IPS DF 6.9 (cell line): ENCODE measurements around the gene KMT2C.

Experiments
- DNase-seq: peaks from one replicate; pipeline ENCODE4 v3.0.0-alpha.2; 2013; ENCODE audit warnings: low read depth, low spot score
- H3K27ac ChIP-seq: one replicate; pipeline ENCODE4 v1.5.1; 2013; ENCODE audit warnings: low read length, control low read depth
- H3K27me3 ChIP-seq: 2 replicates; pipeline ENCODE4 v1.6.1; 2013; ENCODE audit warnings: mild to moderate bottlenecking, low read length; ENCODE audit not compliant: control insufficient read depth, insufficient read depth
- H3K36me3 ChIP-seq: 2 replicates; pipeline ENCODE4 v1.6.1; 2013; ENCODE audit warnings: low read length; ENCODE audit not compliant: control insufficient read depth, insufficient read depth
- H3K4me1 ChIP-seq: 2 replicates; pipeline ENCODE4 v1.6.1; 2013; ENCODE audit warnings: low read length; ENCODE audit not compliant: control insufficient read depth, insufficient read depth
- H3K4me3 ChIP-seq: 2 replicates; pipeline ENCODE4 v1.5.1; 2013; ENCODE audit warnings: mild to moderate bottlenecking, low read length
- H3K9me3 ChIP-seq: 2 replicates; pipeline ENCODE4 v1.6.1; 2013; ENCODE audit warnings: low read length, inconsistent platforms; ENCODE audit not compliant: control insufficient read depth, insufficient read depth
- WGBS: extraction: QIAGEN DNeasy Blood & Tissue Kit; methylation state at CpG from one replicate; pipeline ENCODE4 v1.1.7; 2013; ENCODE audit warnings: mixed read lengths, missing lambda C conversion rate; ENCODE audit not compliant: insufficient read length, insufficient coverage; 5-methylcytosine and 5-hydroxymethylcytosine counted together

Gene KMT2C

GRCh38 chr7:152338561-152338960 lies 97.2 kb downstream of the KMT2C start:
- no peaks in the 10 kb centered on the region for H3K4me1 ChIP-seq
- no peaks in the 10 kb centered on the region for H3K27me3 ChIP-seq
- WGBS = no CpG with 5 or more reads among the region's 2 CpGs
- no peaks in the 10 kb centered on the region for H3K36me3 ChIP-seq
- no peak overlapping the region for H3K4me3 ChIP-seq
- H3K9me3 ChIP-seq = no peaks in the 10 kb centered on the region
- no peak overlapping the region for H3K27ac ChIP-seq
- DNase-seq = no peak

DNA sequence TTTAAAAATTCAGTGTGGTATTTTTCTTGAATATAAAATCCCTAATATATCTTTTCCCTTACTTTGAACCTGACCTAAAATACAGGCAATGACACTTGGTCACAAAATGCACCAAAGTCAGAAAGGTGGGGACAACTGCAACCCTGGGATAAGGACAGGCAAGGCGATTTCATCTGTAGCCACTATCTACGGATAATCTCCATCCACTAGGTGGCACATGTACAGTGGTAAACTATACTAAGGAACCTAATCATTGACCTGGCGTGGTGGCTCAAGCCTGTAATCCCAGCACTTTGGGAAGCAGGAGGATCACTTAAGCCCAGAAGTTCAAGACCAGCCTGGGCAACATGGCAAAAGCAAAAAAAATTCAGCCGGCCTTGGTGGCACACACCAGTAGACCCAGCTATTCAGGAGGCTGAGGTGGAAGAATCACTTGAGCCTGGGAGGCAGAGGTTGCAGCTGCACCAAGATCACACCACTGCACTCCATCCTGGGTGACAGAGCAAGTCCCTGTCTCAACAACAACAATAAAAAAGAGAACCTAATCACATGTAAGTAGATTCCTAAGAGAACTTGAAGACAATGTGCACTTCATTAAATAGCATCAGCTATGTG lies 98.9 kb downstream of the KMT2C start:
- Histone ChIP-seq H3K9me3 (no peaks in the 10 kb centered on the region), H3K27me3 (no peaks in the 10 kb centered on the region), H3K4me3 (no peak overlapping the region), H3K4me1 (no peaks in the 10 kb centered on the region), H3K27ac (no peak overlapping the region), H3K36me3 (no peaks in the 10 kb centered on the region)
- no CpG with 5 or more reads among the region's 4 CpGs for WGBS
- peak; percentile 11 for DNase-seq

DNA sequence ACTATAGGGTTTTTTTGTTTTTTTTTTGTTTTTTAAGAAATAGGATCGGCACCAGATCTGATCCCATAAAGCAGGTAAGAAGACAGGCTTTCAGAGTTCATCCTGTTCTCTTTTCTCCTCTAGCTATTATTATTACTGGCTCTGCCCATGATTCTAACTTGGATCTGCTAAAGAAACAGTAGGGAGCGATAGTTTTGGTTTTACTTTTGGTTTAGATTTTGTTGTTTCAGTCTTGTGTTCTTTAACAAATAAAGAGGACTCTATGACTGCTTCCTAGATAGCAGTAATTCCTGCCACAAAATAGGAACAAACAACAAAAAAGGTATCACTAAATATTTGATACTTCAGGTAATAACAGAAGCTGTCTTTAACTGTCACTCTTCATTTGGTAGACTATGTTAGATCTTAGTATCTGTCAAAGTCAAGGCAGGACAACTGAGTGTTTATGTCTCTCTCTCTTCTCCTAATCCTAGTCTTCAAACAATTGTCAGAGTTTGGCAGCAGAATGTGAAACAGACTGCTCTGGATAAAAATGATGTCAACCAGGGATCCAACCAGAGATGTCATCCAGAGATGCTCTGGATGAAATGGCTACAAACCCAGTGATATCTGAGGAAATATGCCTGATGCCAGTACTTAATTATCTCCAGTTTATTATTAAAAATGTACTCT lies 99.8 kb downstream of the KMT2C start:
- DNase-seq = no peak
- Histone ChIP-seq H3K4me3 (no peak overlapping the region), H3K27ac (no peak overlapping the region), H3K4me1 (no peaks in the 10 kb centered on the region), H3K27me3 (no peaks in the 10 kb centered on the region), H3K36me3 (no peaks in the 10 kb centered on the region), H3K9me3 (no peaks in the 10 kb centered on the region)
- WGBS = no CpG with 5 or more reads among the region's 2 CpGs

DNA sequence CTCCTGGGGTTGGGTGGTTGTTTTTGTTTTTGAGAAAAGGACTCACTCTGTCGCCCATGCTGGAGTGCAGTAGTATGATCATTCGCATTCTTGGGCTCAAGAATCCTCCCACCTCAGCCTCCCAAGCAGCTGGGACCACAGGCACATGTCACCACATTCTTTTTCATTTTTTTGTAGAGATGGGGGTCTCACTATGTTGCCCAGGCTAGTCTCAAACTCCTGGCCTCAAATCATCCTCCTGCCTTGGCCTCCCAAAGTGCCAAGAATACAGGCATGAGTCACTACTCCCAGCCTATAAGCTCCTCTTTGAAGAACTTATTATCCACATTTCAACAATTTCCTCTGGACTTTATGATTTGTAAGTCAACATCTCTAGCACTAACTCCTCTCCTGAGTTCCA lies 102.7 kb downstream of the KMT2C start:
- no peak for DNase-seq
- WGBS = no CpG with 5 or more reads among the region's 2 CpGs
- H3K27ac ChIP-seq = no peak overlapping the region
- no peaks in the 10 kb centered on the region for H3K4me1 ChIP-seq
- no peaks in the 10 kb centered on the region for H3K36me3 ChIP-seq
- no peaks in the 10 kb centered on the region for H3K9me3 ChIP-seq
- no peak overlapping the region for H3K4me3 ChIP-seq
- H3K27me3 ChIP-seq = no peaks in the 10 kb centered on the region

- H3K27ac ChIP-seq = no peak overlapping the region
- no peak for DNase-seq
- no peak overlapping the region for H3K4me3 ChIP-seq
- H3K9me3 ChIP-seq = no peaks in the 10 kb centered on the region
- no CpG with 5 or more reads among the region's 2 CpGs for WGBS
- H3K4me1 ChIP-seq = no peaks in the 10 kb centered on the region
- H3K27me3 ChIP-seq = no peaks in the 10 kb centered on the region
- no peaks in the 10 kb centered on the region for H3K36me3 ChIP-seq
Measured at GRCh38 chr7:152330827-152331226, 105.0 kb downstream of the KMT2C start.

- Histone ChIP-seq H3K4me3 (no peak overlapping the region), H3K27ac (no peak overlapping the region), H3K27me3 (no peaks in the 10 kb centered on the region), H3K9me3 (no peaks in the 10 kb centered on the region), H3K4me1 (no peaks in the 10 kb centered on the region), H3K36me3 (no peaks in the 10 kb centered on the region)
- 98% methylated on average over 2 of the region's 2 CpGs for WGBS
- no peak for DNase-seq
Measured at GRCh38 chr7:152329469-152329868, 106.3 kb downstream of the KMT2C start.

- no peak overlapping the region for H3K4me3 ChIP-seq
- no peaks in the 10 kb centered on the region for H3K27me3 ChIP-seq
- no peak overlapping the region for H3K27ac ChIP-seq
- no peaks in the 10 kb centered on the region for H3K9me3 ChIP-seq
- no peaks in the 10 kb centered on the region for H3K4me1 ChIP-seq
- no peaks in the 10 kb centered on the region for H3K36me3 ChIP-seq
- DNase-seq = no peak
- no CpG with 5 or more reads among the region's 1 CpG for WGBS
Measured at GRCh38 chr7:152328234-152328633, 107.6 kb downstream of the KMT2C start.

- no peak for DNase-seq
- no peak overlapping the region for H3K4me3 ChIP-seq
- no peaks in the 10 kb centered on the region for H3K36me3 ChIP-seq
- H3K27ac ChIP-seq = no peak overlapping the region
- H3K27me3 ChIP-seq = no peaks in the 10 kb centered on the region
- no CpG with 5 or more reads among the region's 2 CpGs for WGBS
- no peaks in the 10 kb centered on the region for H3K4me1 ChIP-seq
- no peaks in the 10 kb centered on the region for H3K9me3 ChIP-seq
Measured at GRCh38 chr7:152315845-152316244, 120.0 kb downstream of the KMT2C start.

- no peaks in the 10 kb centered on the region for H3K27me3 ChIP-seq
- H3K4me3 ChIP-seq = no peak overlapping the region
- no peaks in the 10 kb centered on the region; the same call in none of the 2 replicates for H3K36me3 ChIP-seq
- WGBS = no CpG with 5 or more reads among the region's 1 CpG
- H3K9me3 ChIP-seq = no peaks in the 10 kb centered on the region
- H3K4me1 ChIP-seq = no peaks in the 10 kb centered on the region; the same call in 1 of the 2 replicates
- DNase-seq = no peak
- H3K27ac ChIP-seq = no peak overlapping the region
Measured at GRCh38 chr7:152313831-152314604, 121.8 kb downstream of the KMT2C start.

- DNase-seq = no peak
- H3K9me3 ChIP-seq = no peaks in the 10 kb centered on the region
- no peak overlapping the region for H3K4me3 ChIP-seq
- no peaks in the 10 kb centered on the region; the same call in 1 of the 2 replicates for H3K4me1 ChIP-seq
- no peaks in the 10 kb centered on the region for H3K27me3 ChIP-seq
- no peak overlapping the region for H3K27ac ChIP-seq
- H3K36me3 ChIP-seq = no peaks in the 10 kb centered on the region; the same call in none of the 2 replicates
Measured at GRCh38 chr7:152313217-152313616, 122.6 kb downstream of the KMT2C start.
